ENCODE measurements around the gene ANKRD29.
A peak's percentile ranks its signal among the peaks of the same experiment; 100 is the strongest.

ANKRD29 gene

GRCh38 chr18:23662309-23663263, at the start of gene ANKRD29:
ANKRD29 (minus strand) TSS chr18:23662911; CDS start chr18:23662730, 181 bp downstream.
- no peak for DNase-seq (ENCODE audit: low read depth)

GRCh38 chr18:23712445-23712844, 49.7 kb upstream of the ANKRD29 start:
- no peak for DNase-seq (ENCODE audit: low read depth)

GRCh38 chr18:23711426-23711825, 48.7 kb upstream of the ANKRD29 start:
- no peak for DNase-seq (ENCODE audit: low read depth)

- no peak for DNase-seq (ENCODE audit: low read depth)
Measured at GRCh38 chr18:23710946-23711345, 48.2 kb upstream of the ANKRD29 start.

GRCh38 chr18:23710068-23710527, 47.4 kb upstream of the ANKRD29 start:
- no peak for DNase-seq (ENCODE audit: low read depth)

GRCh38 chr18:23706971-23707640, 44.4 kb upstream of the ANKRD29 start:
- no peak for DNase-seq (ENCODE audit: low read depth)

DNA sequence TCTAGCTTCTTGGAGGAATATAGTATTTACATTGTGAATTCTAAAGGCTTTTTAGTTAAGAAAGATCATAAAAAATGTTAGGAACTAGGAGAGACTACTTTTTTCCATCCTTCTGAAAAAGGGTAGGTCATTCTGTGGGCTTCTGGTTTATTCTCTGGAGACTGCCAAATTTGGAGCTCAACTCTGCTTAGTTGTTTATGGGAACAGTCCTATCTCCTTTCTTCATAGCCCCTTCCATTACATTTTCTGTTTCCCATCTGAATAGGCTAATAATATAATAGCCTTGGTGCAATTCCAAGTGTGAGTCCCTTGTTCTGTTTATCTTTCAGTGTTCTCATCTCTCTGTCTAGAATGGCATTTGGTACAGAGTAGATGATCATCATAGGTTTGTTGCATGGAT, 42.1 kb upstream of the ANKRD29 start:
- no peak for DNase-seq (ENCODE audit: low read depth)

GRCh38 chr18:23703987-23704384, 41.3 kb upstream of the ANKRD29 start:
- DNase-seq (ENCODE audit: low read depth) = no peak

DNA sequence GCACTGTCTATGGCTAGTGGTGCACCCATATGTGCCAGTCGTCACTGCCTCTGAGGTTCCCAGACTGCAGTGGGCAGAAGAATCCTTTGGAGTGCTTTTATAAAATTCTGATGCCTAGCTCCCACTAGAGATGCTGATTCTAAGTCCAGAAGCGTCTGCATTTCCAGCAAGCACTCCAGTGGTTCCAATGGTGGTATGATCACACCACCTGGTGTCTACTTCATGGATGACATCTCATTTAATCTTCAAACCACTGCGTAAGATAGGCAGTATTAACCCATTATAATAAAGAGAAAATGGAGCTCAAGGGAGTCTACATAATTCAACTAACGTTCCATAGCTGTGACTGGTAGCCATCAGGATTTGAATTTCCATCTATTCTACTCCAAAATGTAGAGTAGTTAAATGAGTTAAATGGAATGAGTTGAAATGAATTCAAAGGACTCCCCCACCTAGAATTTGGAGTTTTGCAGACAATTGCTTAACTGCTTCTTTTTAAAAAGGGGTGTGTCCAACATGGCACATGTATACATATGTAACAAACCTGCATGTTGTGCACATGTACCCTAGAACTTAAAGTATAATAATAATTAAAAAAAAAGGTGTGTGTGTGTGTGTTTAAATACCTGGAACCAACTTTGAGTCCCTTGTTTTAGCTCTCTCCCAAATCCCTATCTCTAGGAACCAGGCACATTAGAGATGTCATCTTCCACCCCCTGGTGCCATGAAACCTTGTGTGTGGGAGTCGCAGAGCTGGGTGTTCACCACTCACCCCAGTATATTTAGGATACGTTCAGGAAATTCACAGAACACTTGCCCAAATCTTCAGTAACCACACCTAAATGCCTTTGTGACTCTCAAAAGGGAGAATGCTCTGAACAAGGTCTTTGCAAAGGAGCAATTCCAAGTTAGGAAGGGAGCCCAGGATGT, 40.6 kb upstream of the ANKRD29 start:
- DNase-seq (ENCODE audit: low read depth) = peak; percentile 37

DNA sequence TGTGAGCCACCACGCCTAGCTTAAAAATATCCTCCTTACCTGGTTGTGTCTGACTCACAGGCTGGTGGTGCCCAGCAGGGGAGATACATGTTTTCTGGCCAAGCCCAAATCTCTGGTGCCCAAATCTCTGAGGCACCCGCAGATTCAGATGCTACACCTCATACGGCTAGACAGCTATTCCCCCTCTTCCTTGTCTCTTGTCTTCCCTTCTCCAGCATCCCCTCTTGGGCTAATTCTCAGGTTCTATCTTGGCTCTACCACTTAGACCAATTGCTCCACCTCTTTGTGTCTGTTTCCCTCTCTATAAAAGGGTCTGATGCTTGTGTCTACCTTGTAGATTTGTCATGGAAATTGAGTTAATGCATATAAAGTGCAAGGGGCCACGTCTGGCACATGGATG, 39.9 kb upstream of the ANKRD29 start:
- DNase-seq (ENCODE audit: low read depth) = no peak

- DNase-seq (ENCODE audit: low read depth) = no peak
Measured at GRCh38 chr18:23701544-23702064, 38.9 kb upstream of the ANKRD29 start.

DNA sequence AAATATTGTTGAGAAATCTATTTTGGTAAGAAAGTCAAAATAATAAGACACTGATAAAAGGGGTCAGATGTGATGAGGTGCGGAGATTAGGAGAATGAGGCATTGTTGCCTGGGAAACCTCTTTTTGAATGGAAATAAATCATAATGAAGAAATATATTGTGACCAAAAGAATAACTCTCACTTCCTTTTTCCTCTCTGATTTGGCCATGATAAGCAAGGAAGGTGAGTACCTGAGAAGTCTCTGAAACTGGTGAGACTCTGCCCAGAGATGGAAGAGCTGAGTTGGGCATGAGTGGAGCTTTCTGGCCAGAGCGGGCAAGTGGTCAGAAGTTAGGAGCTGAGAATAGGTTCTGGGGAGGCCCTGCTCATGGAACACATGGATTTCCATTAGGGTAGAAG, 38.3 kb upstream of the ANKRD29 start:
- DNase-seq (ENCODE audit: low read depth) = no peak

GRCh38 chr18:23694637-23695430, 32.1 kb upstream of the ANKRD29 start:
- no peak for DNase-seq (ENCODE audit: low read depth)

GRCh38 chr18:23693846-23694245, 31.1 kb upstream of the ANKRD29 start:
- DNase-seq (ENCODE audit: low read depth) = no peak

- DNase-seq (ENCODE audit: low read depth) = no peak
Measured at GRCh38 chr18:23690505-23691068, 27.9 kb upstream of the ANKRD29 start.

DNA sequence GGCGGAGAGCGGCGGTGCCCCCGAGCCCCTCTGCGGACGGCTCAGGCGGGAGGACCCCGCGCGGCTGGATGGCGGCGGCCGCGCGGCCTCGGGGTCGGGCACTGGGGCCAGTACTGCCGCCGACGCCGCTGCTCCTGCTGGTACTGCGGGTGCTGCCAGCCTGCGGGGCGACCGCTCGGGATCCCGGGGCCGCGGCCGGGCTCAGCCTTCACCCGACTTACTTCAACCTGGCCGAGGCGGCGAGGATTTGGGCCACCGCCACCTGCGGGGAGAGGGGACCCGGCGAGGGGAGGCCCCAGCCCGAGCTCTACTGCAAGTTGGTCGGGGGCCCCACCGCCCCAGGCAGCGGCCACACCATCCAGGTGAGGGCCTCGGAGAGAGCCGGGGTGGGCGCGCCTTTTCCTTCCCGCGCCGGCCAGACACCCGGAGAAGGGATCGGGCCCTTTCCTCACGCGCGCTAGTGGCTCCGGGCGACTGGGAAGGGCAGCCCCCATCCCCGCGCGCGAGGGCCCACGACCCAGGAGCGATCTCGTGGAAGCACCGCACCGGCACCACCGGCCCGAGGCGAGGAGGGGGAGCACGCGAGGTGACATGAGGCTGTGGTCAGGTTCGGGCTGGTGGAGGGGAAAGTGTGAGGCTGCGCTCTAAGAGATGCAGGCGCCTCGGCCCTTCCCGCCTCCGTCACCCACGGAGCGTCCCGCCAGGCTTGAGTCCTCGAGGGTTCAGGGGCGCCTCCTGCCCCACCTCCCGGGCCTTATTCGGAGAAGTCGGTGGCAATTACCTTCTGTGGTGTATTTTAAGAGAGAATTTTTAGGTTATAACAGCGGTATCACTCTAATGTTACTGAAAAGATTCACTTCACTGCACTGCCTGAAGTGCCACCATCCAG, 27.1 kb upstream of the ANKRD29 start:
- DNase-seq (ENCODE audit: low read depth) = no peak

DNA sequence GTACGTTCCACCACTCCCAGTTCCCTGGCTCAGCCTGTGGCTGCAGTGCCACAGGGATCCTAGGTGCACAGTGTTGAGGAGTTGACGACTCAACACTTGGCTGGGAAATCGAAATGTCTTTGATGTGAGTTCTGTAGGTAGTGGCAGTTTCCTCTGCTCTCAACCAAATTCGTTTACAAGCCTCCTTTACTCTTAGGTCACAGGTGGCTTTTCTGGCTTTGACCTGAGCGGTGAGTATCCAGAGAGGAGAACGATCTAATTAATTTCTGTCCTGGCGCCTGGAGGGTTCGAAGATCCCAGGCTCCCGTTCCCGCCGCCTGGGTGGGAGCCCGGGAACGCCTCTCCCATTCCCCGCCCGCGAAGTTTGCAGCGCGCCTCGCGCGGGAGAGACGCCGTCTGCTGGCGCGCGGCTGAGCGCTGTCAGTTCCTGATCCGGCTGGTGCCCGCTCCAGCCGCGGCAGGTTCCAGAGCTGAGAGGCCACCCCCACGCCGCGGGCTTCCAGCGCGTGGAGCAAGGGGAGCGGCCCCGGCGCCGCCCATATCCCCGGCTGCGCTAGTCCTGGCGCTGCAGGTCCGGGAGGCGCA, 26.4 kb upstream of the ANKRD29 start, which contains the start of gene LAMA3:
LAMA3 (plus strand) TSS at position 423 of the 585 bp plus-strand sequence. CDS start 231 bp downstream, outside the sequence.
- DNase-seq (ENCODE audit: low read depth) = no peak

GRCh38 chr18:23688528-23688927, 25.8 kb upstream of the ANKRD29 start:
- no peak for DNase-seq (ENCODE audit: low read depth)
